H1 (cell line): ENCODE results near the gene LAMB3. TPM values are rescaled to one million over a fixed set of nuclear protein-coding genes. Genes with fewer than 3 reads are reported as not detected.
A peak's percentile ranks its signal among the peaks of the same experiment; 100 is the strongest.

ENCODE experiments used
- CTCF ChIA-PET: fragments of 300-600 bp; sonication (Branson Sonifier 250); formaldehyde crosslinking; loops from one replicate; lab custom pipeline; 2021; ENCODE audit not compliant: partially characterized antibody; lab: Charles Lee
- POLR2A ChIA-PET: fragments of 300-600 bp; sonication (Branson Sonifier 250); formaldehyde crosslinking; loops from one replicate; lab custom pipeline; 2021; ENCODE audit warnings: inconsistent platforms; ENCODE audit not compliant: partially characterized antibody; lab: Charles Lee
- DNase-seq, 2 experiments: peaks; one replicate each; pipeline versions ENCODE4 v3.0.0 to v3.0.0-alpha.2; 2010 to 2022; ENCODE audit warnings: low spot score in 2 of 2, low read depth in 1 of 2, mixed read lengths in 1 of 2
- FAIRE-seq: peaks from 2 replicates; lab custom pipeline; 2011; peaks lifted over from hg19 to GRCh38; lab: Jason Lieb, UNC
- H2AFZ ChIP-seq: 2 replicates; pipeline ENCODE4 v1.8.1; 2012; ENCODE audit warnings: low read length, inconsistent platforms
- H2AK5ac ChIP-seq: 2 replicates; pipeline ENCODE4 v1.6.1; 2013; ENCODE audit warnings: low read depth, low read length
- H2BK120ac ChIP-seq: replicated peaks from 2 replicates; pipeline ENCODE3; 2013; ENCODE audit warnings: low read depth, low read length, inconsistent platforms
- H2BK12ac ChIP-seq: 2 replicates; pipeline ENCODE4 v1.6.1; 2013; ENCODE audit warnings: low read depth, low read length
- H2BK15ac ChIP-seq: 2 replicates; pipeline ENCODE4 v1.6.1; 2013; ENCODE audit warnings: low read length
- H2BK20ac ChIP-seq: 2 replicates; pipeline ENCODE4 v1.6.1; 2013; ENCODE audit warnings: low read length
- H2BK5ac ChIP-seq: 2 replicates; pipeline ENCODE4 v1.6.1; 2013; ENCODE audit warnings: low read depth, low read length
- H3K14ac ChIP-seq: 2 replicates; pipeline ENCODE4 v1.6.1; 2013; ENCODE audit warnings: inconsistent platforms; ENCODE audit not compliant: insufficient read length
- H3K18ac ChIP-seq: 2 replicates; pipeline ENCODE4 v1.6.1; 2013; ENCODE audit warnings: low read length; ENCODE audit errors: extremely low read depth
- H3K23ac ChIP-seq: 2 replicates; pipeline ENCODE4 v1.6.1; 2013; ENCODE audit warnings: inconsistent platforms; ENCODE audit not compliant: insufficient read length
- H3K23me2 ChIP-seq: 2 replicates; pipeline ENCODE4 v1.6.1; 2013; ENCODE audit warnings: low read depth, low read length
- H3K27ac ChIP-seq: 2 replicates; pipeline ENCODE4 v1.6.1; 2011; ENCODE audit warnings: low read depth, low read length, inconsistent platforms
- H3K27me3 ChIP-seq, 4 experiments: replicated peaks in 1 of 4; 1 replicate in 1 of 4; 2 replicates in 3 of 4; pipeline versions ENCODE4 v1.6.1 to v1.8.1; 2011 to 2013; ENCODE audit warnings: low read length in 3 of 4, mild to moderate bottlenecking in 3 of 4, inconsistent platforms in 2 of 4, mixed read lengths in 2 of 4, moderate library complexity in 1 of 4; ENCODE audit not compliant: control insufficient read depth in 3 of 4, insufficient read depth in 3 of 4; ENCODE audit errors: extremely low read depth in 1 of 4
- H3K36me3 ChIP-seq, 4 experiments: 2 replicates each; pipeline versions ENCODE4 v1.6.1 to v1.8.1; 2011 to 2013; ENCODE audit warnings: mild to moderate bottlenecking in 4 of 4, low read length in 3 of 4, moderate library complexity in 2 of 4, control low read depth in 1 of 4, inconsistent platforms in 1 of 4; ENCODE audit not compliant: insufficient read depth in 4 of 4, control insufficient read depth in 2 of 4
- H3K4ac ChIP-seq: replicated peaks from 2 replicates; pipeline ENCODE3; 2013; ENCODE audit warnings: low read length, low read depth, mixed read lengths, inconsistent platforms; ENCODE audit not compliant: insufficient read length
- H3K4me1 ChIP-seq, 4 experiments: replicated peaks in 1 of 4; 1 replicate in 1 of 4; 2 replicates in 3 of 4; pipeline versions ENCODE4 v1.6.1 to v1.8.1; 2011 to 2013; ENCODE audit warnings: low read length in 3 of 4, inconsistent platforms in 2 of 4, mixed read lengths in 1 of 4; ENCODE audit not compliant: insufficient read depth in 4 of 4, control insufficient read depth in 3 of 4
- H3K4me2 ChIP-seq, 2 experiments: 2 replicates each; pipeline versions ENCODE4 v1.6.1 to v1.8.1; 2011 to 2013; ENCODE audit warnings: low read depth in 2 of 2, low read length in 2 of 2, control low read depth in 1 of 2, inconsistent platforms in 1 of 2, mild to moderate bottlenecking in 1 of 2; ENCODE audit not compliant: insufficient read depth in 1 of 2
- H3K4me3 ChIP-seq, 4 experiments: fragments of 200-600, 300-600 bp in 1 of 4; sonication (generic), shearing (Covaris generic), sonication (Bioruptor Twin) in 1 of 4; 2 replicates each; pipeline versions ENCODE4 v1.5.1 to v1.8.1; 2011 to 2016; ENCODE audit warnings: low read length in 4 of 4, low read depth in 3 of 4, control low read depth in 2 of 4, inconsistent platforms in 2 of 4, mild to moderate bottlenecking in 2 of 4, mixed read lengths in 1 of 4, moderate library complexity in 1 of 4; ENCODE audit not compliant: insufficient read depth in 2 of 4; ENCODE audit errors: extremely low read depth in 1 of 4
- H3K56ac ChIP-seq: replicated peaks from 2 replicates; pipeline ENCODE3; 2013; ENCODE audit warnings: low read depth, mild to moderate bottlenecking, mixed read lengths, low read length, inconsistent platforms; ENCODE audit not compliant: insufficient read length
- H3K79me1 ChIP-seq: 2 replicates; pipeline ENCODE4 v1.6.1; 2013; ENCODE audit warnings: low read depth, low read length, control low read depth
- H3K79me2 ChIP-seq, 2 experiments: 2 replicates each; pipeline versions ENCODE4 v1.6.1 to v1.8.1; 2012 to 2013; ENCODE audit warnings: low read length in 2 of 2, mild to moderate bottlenecking in 2 of 2, inconsistent platforms in 1 of 2; ENCODE audit not compliant: insufficient read depth in 2 of 2, control insufficient read depth in 1 of 2
- H3K9ac ChIP-seq, 4 experiments: replicated peaks in 1 of 4; 1 replicate in 1 of 4; 2 replicates in 3 of 4; pipeline versions ENCODE4 v1.6.1 to v1.8.1; 2011 to 2013; ENCODE audit warnings: low read depth in 3 of 4, low read length in 3 of 4, control low read depth in 2 of 4, mild to moderate bottlenecking in 2 of 4, moderate library complexity in 2 of 4, inconsistent platforms in 1 of 4; ENCODE audit errors: extremely low read depth in 1 of 4
- H3K9me3 ChIP-seq, 2 experiments: 2 replicates each; pipeline versions ENCODE4 v1.6.1 to v1.8.1; 2012 to 2013; ENCODE audit warnings: mild to moderate bottlenecking in 2 of 2, moderate library complexity in 2 of 2, control low read depth in 1 of 2, inconsistent platforms in 1 of 2, low read depth in 1 of 2, low read length in 1 of 2, mixed read lengths in 1 of 2; ENCODE audit not compliant: insufficient read depth in 2 of 2
- H4K20me1 ChIP-seq, 2 experiments: replicated peaks in 1 of 2; 2 replicates each; pipeline versions ENCODE3 to v1.8.1; 2011 to 2013; ENCODE audit warnings: inconsistent platforms in 2 of 2, low read length in 2 of 2, mild to moderate bottlenecking in 1 of 2; ENCODE audit not compliant: insufficient read depth in 2 of 2, control insufficient read depth in 1 of 2
- H4K5ac ChIP-seq: 2 replicates; pipeline ENCODE4 v1.6.1; 2013; ENCODE audit warnings: low read length, low read depth, mixed read lengths, inconsistent platforms; ENCODE audit not compliant: insufficient read length
- H4K8ac ChIP-seq: 2 replicates; pipeline ENCODE4 v1.8.0; 2013; ENCODE audit warnings: mild to moderate bottlenecking, moderate library complexity, low read length, inconsistent platforms; ENCODE audit not compliant: insufficient read depth; ENCODE audit errors: extremely low read depth
- H4K91ac ChIP-seq: replicated peaks from 2 replicates; pipeline ENCODE3; 2013; ENCODE audit warnings: low read length, mixed read lengths, inconsistent platforms; ENCODE audit not compliant: insufficient read length
- BACH1 ChIP-seq: IDR thresholded peaks from 2 replicates; pipeline ENCODE4 v1.6.1; 2012; ENCODE audit warnings: low read length, improper control_type of control experiment
- CHD1 ChIP-seq: IDR thresholded peaks from 2 replicates; pipeline ENCODE4 v1.6.1; 2012; ENCODE audit warnings: low read depth, low read length, improper control_type of control experiment
- CREB1 ChIP-seq: IDR thresholded peaks from 2 replicates; pipeline ENCODE4 v1.6.1; 2012; ENCODE audit warnings: inconsistent platforms
- EZH2 ChIP-seq: fragments of 200-600 bp; sonication (generic); IDR thresholded peaks from 2 replicates; pipeline ENCODE4 v1.7.1; 2012; ENCODE audit warnings: low read depth, mild to moderate bottlenecking, moderate library complexity, low read length, inconsistent platforms; ENCODE audit not compliant: severe bottlenecking
- HDAC2 ChIP-seq, 2 experiments: fragments of 300-600 bp in 1 of 2; sonication (generic) in 1 of 2; IDR thresholded peaks; 2 replicates each; pipeline ENCODE4 v1.6.1; 2011 to 2012; ENCODE audit warnings: low read depth in 2 of 2, low read length in 2 of 2, mild to moderate bottlenecking in 2 of 2, moderate library complexity in 2 of 2, borderline replicate concordance in 1 of 2, inconsistent platforms in 1 of 2
- KDM4A ChIP-seq: IDR thresholded peaks from one replicate; pipeline ENCODE4 v1.7.1; 2012; ENCODE audit warnings: low read depth, mild to moderate bottlenecking, moderate library complexity, low read length, inconsistent platforms; ENCODE audit not compliant: severe bottlenecking
- POU5F1 ChIP-seq: IDR thresholded peaks from 2 replicates; pipeline ENCODE4 v1.6.1; 2011; ENCODE audit warnings: low read depth, mild to moderate bottlenecking, low read length, moderate library complexity
- SP2 ChIP-seq: IDR thresholded peaks from 2 replicates; pipeline ENCODE4 v1.6.1; 2012; ENCODE audit warnings: mild to moderate bottlenecking, low read length, inconsistent platforms
- ZNF274 ChIP-seq: IDR thresholded peaks from 2 replicates; pipeline ENCODE4 v1.7.0; 2012; ENCODE audit warnings: low read length, borderline replicate concordance; ENCODE audit errors: extremely low read depth
- WGBS, 2 experiments: shearing (Covaris generic) in 1 of 2; methylation state at CpG; one replicate each; pipeline versions ENCODE4 v1.1.6 to v1.1.7; 2013 to 2015; ENCODE audit warnings: low lambda C conversion rate in 2 of 2, mixed read lengths in 2 of 2, inconsistent platforms in 1 of 2, low coverage in 1 of 2, missing lambda C conversion rate in 1 of 2; ENCODE audit not compliant: insufficient replicate concordance in 2 of 2, insufficient coverage in 1 of 2, insufficient read length in 1 of 2; ENCODE audit errors: extremely low coverage in 1 of 2, missing lambda C conversion rate in 1 of 2; 5-methylcytosine and 5-hydroxymethylcytosine counted together
- polyA plus RNA-seq, 7 experiments: library from polyadenylated mRNA; depleted of rRNA in 3 of 7; stranded (reverse) in 5 of 7; unstranded in 2 of 7; fragments of >200 nt in 5 of 7; fragments of 200-250 nt in 2 of 7; gene quantifications; 1 replicate in 5 of 7; 2 replicates in 1 of 7; 4 replicates in 1 of 7; pipeline versions ENCODE4 v1.2.1 to v1.2.3, GENCODE V29; 2011 to 2013; ENCODE audit warnings: missing spikeins in 2 of 7, mixed read lengths in 2 of 7
- total RNA-seq: library from RNA; stranded (reverse); fragmentation: NEBNext Ultra II Directional; extraction: Animal tissue kit (Norgen Biotek cat#: 25700); gene quantifications from 2 replicates; pipeline ENCODE4 v1.2.1, GENCODE V29; 2021

LAMB3 gene
- total and polyA plus RNA-seq, 2 of the 8 experiments (the other 6 are each of a cell fraction or from before 2014, with no cell fraction given): 0.45 to 0.50 TPM

DNA sequence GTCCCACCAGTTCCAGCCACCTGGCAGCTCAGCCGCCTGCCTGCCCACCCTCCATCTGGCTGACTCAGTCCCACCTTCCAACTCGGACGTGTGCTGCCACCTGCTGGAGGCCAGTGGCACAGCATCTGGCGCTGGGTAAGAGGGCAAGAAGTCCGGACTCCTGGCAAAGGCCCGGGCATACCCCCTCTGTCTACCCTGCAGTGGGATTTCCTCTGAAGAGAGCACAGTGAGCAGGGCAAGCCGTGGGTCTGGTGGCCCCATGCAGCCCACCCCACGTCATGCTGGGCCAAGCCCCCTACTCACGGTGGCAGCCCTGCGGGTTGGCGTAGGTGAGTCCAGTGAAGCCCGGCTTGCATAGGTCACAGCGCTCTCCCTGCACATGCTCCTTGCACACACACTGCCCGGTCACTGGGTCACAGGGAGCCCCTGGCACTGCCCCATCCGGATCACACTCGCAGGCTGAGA lies 24.5 kb downstream of the LAMB3 start:
- H3K9me3 ChIP-seq: no peaks in the 10 kb centered on the region
- DNase-seq (peak; percentile 75 to 98), FAIRE-seq (peak; percentile 84)
- H3K23me2 ChIP-seq: no peaks in the 10 kb centered on the region
- H3K4me2 ChIP-seq: no peak overlapping the region
- H3K4me1 ChIP-seq: peaks cover 0 to 15% (median 9%) of the 10 kb centered on the region in 4 experiments; a peak in 4 of 7 replicates
- no peak overlapping the region for H3K14ac ChIP-seq
- no peaks in the 10 kb centered on the region for H3K27me3 ChIP-seq
- H2BK20ac ChIP-seq: peak overlapping the region; percentile 40; the same call in 1 of the 2 replicates
- H2BK120ac ChIP-seq: no peak overlapping the region
- 0 out of 2 replicates have a peak overlapping the region, but pooled peaks have one; percentile 25 for H2BK15ac ChIP-seq
- peak overlapping the region; percentile 44; the same call in 1 of the 2 replicates for H3K18ac ChIP-seq
- ChIA-PET POLR2A (no interaction called here), CTCF (interaction anchor here (0.7 to 11.4 kb wide), 28 partner anchors 9 to 675 kb away, joined by 3 to 365 read pairs (median 4); partner anchors contain the start of genes CAMK1G and LAMB3)
- H4K5ac ChIP-seq: no peak overlapping the region
- H2AFZ ChIP-seq: no peak overlapping the region
- no peaks in the 10 kb centered on the region for H4K20me1 ChIP-seq
- no peak overlapping the region for H3K9ac ChIP-seq
- H3K79me2 ChIP-seq: no peaks in the 10 kb centered on the region
- peak overlapping the region; percentile 27; the same call in 1 of the 2 replicates for H2BK5ac ChIP-seq
- H3K36me3 ChIP-seq: no peaks in the 10 kb centered on the region
- H3K56ac ChIP-seq: no peak overlapping the region
- H3K79me1 ChIP-seq: no peaks in the 10 kb centered on the region
- H4K8ac ChIP-seq: no peak overlapping the region
- no peak overlapping the region for H3K23ac ChIP-seq
- no peak overlapping the region for H3K27ac ChIP-seq
- H2BK12ac ChIP-seq: peak overlapping the region; percentile 97
- H3K4ac ChIP-seq: peak overlapping the region; percentile 73
- 47% methylated on average over 16 of the region's 16 CpGs; no CpG with 5 or more reads in 1 of the 2 experiments for WGBS, 2 experiments
- H2AK5ac ChIP-seq: no peak overlapping the region
- H4K91ac ChIP-seq: peak overlapping the region; percentile 52
- H3K4me3 ChIP-seq: no peak overlapping the region
- TF ChIP-seq POU5F1 (no peak), CREB1 (peak; percentile 56; the same call in 1 of the 2 replicates), BACH1 (peak; percentile 78), SP2 (no peak), EZH2 (no peak), CHD1 (no peak), HDAC2 (IDR thresholded peaks at IDR 0.05; ENCODE audit: borderline replicate concordance in 1 of 2, low read depth in 2 of 2, low read length in 2 of 2) (no peak), KDM4A (no peak), ZNF274 (no peak)
